ENCODE data around the gene SYNE1. TPM values are rescaled to one million over a fixed set of nuclear protein-coding genes. Genes with fewer than 3 reads are reported as not detected.
"Not testable (repeated sequence)": the region's sequence is repeated elsewhere in the genome, so short reads cannot be mapped to it uniquely, and the experiment has no call there.

The SYNE1 gene
- total and polyA plus RNA-seq, 9 donors, result 70.4 to 279 (median 154) TPM

- no peak overlapping the region for H3K4me3 ChIP-seq
- no peaks in the 10 kb centered on the region for H3K36me3 ChIP-seq
- intact Hi-C loops (cut with DNase I), result no loop called here
- no peaks in the 10 kb centered on the region for H3K4me1 ChIP-seq (ENCODE audit: insufficient read depth)
- H3K9me3 ChIP-seq, result no peaks in the 10 kb centered on the region
- no peaks in the 10 kb centered on the region for H3K27me3 ChIP-seq
- 83 to 88% (median 87%) methylated on average over 3 of the region's 3 CpGs for WGBS, 3 donors
- H3K27ac ChIP-seq, result no peak overlapping the region
- no peak for DNase-seq
- TF ChIP-seq POLR2A (IDR thresholded peaks at IDR 0.05) (no peak), EP300 (IDR thresholded peaks at IDR 0.05) (no peak)
- TF ChIP-seq, protein P1, sequence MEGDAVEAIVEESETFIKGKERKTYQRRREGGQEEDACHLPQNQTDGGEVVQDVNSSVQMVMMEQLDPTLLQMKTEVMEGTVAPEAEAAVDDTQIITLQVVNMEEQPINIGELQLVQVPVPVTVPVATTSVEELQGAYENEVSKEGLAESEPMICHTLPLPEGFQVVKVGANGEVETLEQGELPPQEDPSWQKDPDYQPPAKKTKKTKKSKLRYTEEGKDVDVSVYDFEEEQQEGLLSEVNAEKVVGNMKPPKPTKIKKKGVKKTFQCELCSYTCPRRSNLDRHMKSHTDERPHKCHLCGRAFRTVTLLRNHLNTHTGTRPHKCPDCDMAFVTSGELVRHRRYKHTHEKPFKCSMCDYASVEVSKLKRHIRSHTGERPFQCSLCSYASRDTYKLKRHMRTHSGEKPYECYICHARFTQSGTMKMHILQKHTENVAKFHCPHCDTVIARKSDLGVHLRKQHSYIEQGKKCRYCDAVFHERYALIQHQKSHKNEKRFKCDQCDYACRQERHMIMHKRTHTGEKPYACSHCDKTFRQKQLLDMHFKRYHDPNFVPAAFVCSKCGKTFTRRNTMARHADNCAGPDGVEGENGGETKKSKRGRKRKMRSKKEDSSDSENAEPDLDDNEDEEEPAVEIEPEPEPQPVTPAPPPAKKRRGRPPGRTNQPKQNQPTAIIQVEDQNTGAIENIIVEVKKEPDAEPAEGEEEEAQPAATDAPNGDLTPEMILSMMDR (IDR thresholded peaks at IDR 0.05), result no peak
Observed at GRCh38 chr6:152532556-152533422, 104.4 kb downstream of the SYNE1 start.

GRCh38 chr6:152531659-152532058 is 105.5 kb downstream of the SYNE1 start:
- no peak overlapping the region for H3K27ac ChIP-seq
- intact Hi-C loops (cut with DNase I), result no loop called here
- 89 to 92% (median 91%) methylated on average over 3 of the region's 3 CpGs for WGBS, 3 donors

GRCh38 chr6:152529369-152529768 is 107.8 kb downstream of the SYNE1 start:
- intact Hi-C loops (cut with DNase I), result no loop called here
- Histone ChIP-seq H3K4me3 (no peak overlapping the region), H3K27ac (no peak overlapping the region), H3K27me3 (no peaks in the 10 kb centered on the region), H3K4me1 (ENCODE audit: insufficient read depth) (no peaks in the 10 kb centered on the region), H3K9me3 (no peaks in the 10 kb centered on the region), H3K36me3 (no peaks in the 10 kb centered on the region)
- TF ChIP-seq EP300 (IDR thresholded peaks at IDR 0.05) (no peak), POLR2A (IDR thresholded peaks at IDR 0.05) (no peak)
- TF ChIP-seq, protein P1 (IDR thresholded peaks at IDR 0.05), result no peak
- DNase-seq, result no peak

More at GRCh38 chr6:152531659-152532058, 105.5 kb downstream of the SYNE1 start:
- DNase-seq, result no peak
- Histone ChIP-seq H3K4me1 (ENCODE audit: insufficient read depth) (no peaks in the 10 kb centered on the region), H3K36me3 (no peaks in the 10 kb centered on the region), H3K9me3 (no peaks in the 10 kb centered on the region), H3K27me3 (no peaks in the 10 kb centered on the region), H3K4me3 (no peak overlapping the region)
- TF ChIP-seq POLR2A (IDR thresholded peaks at IDR 0.05), result no peak
- TF ChIP-seq EP300 (IDR thresholded peaks at IDR 0.05), result no peak
- TF ChIP-seq, protein P1 (IDR thresholded peaks at IDR 0.05), result no peak

DNA sequence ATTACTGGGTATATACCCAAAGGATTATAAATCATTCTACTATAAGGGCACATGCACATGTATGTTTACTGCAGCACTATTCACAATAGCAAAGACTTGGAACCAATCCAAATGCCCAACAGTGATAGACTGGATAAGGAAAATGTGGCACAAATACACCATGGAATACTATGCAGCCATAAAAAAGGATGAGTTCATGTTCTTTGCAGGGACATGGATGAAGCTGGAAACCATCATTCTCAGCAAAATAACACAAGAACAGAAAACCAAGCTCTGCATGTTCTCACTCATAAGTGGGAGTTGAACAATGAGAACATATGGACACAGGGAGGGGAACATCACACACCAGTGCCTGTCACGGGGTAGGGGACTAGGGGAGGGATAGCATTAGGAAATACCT is 123.0 kb downstream of the SYNE1 start:
- H3K4me3 ChIP-seq; H3K36me3 ChIP-seq; H3K27me3 ChIP-seq; DNase-seq; H3K27ac ChIP-seq; H3K9me3 ChIP-seq; H3K4me1 ChIP-seq (ENCODE audit: insufficient read depth); intact Hi-C loops (cut with DNase I): not testable (repeated sequence)
- WGBS, 3 donors, result 88 to 96% (median 93%) methylated on average over 1 of the region's 1 CpG

- no peaks in the 10 kb centered on the region for H3K9me3 ChIP-seq
- intact Hi-C loops (cut with DNase I), result no loop called here
- no peaks in the 10 kb centered on the region for H3K4me1 ChIP-seq (ENCODE audit: insufficient read depth)
- TF ChIP-seq EP300 (IDR thresholded peaks at IDR 0.05), result no peak
- TF ChIP-seq, protein P1 (IDR thresholded peaks at IDR 0.05), result no peak
- no peak for TF ChIP-seq POLR2A (IDR thresholded peaks at IDR 0.05)
- no peaks in the 10 kb centered on the region for H3K27me3 ChIP-seq
- no peak overlapping the region for H3K27ac ChIP-seq
- H3K4me3 ChIP-seq, result no peak overlapping the region
- no peaks in the 10 kb centered on the region for H3K36me3 ChIP-seq
- no peak for DNase-seq
- 82 to 91% (median 88%) methylated on average over 5 of the region's 5 CpGs for WGBS, 3 donors
Observed at GRCh38 chr6:152509916-152510315, 127.2 kb downstream of the SYNE1 start.

Data from ovary (tissue), 9 donors.